HG02678 (cell line): Measurements from ENCODE around the gene PRDM7.

Experiments
- ATAC-seq: cut with Tn5 transposase; IDR thresholded peaks from one replicate; pipeline ENCODE4 v1.9.1; 2021; ENCODE audit warnings: mild to moderate bottlenecking, moderate library complexity; ENCODE audit not compliant: unreplicated experiment

The PRDM7 gene

DNA sequence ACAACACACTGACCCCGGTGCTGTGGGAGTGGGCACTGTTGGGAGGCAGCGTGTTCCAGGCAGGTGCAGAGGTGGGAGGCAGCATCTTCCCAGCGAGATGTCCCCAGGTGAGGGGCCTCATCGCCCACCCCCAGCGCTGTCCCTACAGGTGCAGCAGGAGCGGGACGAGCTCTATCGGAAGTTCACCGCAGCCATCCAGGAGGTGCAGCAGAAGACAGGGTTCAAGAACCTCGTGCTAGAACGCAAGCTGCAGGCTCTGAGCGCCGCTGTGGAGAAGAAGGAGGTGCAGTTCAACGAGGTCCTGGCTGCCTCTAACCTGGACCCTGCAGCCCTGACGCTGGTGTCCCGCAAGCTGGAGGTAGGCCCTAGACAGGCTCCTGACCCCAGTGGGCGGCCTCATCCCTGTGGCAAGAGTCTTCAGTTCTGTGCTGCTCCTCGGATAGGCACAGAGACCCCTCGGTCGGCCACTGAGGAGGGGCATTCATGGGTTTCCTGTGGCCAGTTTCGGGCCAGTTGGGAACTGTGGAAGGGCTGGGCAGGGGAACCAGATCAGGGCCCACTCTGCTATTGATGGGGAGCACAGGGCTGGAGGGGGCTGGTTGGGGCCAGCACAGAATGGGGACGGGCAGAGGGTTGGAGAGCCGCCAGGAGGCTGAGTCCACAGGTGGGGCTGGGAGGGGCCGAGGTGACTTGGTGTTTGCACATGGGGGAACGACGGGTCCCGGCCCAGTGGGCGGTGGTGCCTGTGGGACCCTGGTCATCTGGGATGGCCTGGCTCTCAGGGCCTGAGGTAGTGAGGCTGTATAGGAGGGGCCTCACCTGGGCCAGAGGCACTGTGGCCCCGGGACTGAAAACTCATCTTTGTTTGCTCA lies 36.7 kb downstream of the PRDM7 start:
- no peak for ATAC-seq

DNA sequence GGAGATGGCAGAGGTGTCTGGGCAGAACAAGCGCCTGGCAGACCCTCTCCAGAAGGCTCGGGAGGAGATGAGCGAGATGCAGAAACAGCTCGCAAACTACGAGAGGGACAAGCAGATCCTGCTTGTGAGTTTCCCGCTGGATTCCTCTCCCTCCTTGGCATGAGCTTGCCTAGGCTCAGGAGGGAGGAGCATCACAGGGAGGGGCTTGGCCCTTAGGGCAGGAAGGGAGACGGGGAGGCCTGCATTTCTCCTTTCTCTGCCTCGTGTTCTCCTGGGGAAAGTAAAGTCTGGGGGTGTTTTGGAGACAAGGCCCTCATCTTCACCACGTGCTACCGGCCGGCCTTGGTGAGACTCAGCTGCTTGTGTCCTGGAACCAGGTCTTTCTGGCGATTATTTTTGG lies 39.9 kb downstream of the PRDM7 start:
- no peak for ATAC-seq

DNA sequence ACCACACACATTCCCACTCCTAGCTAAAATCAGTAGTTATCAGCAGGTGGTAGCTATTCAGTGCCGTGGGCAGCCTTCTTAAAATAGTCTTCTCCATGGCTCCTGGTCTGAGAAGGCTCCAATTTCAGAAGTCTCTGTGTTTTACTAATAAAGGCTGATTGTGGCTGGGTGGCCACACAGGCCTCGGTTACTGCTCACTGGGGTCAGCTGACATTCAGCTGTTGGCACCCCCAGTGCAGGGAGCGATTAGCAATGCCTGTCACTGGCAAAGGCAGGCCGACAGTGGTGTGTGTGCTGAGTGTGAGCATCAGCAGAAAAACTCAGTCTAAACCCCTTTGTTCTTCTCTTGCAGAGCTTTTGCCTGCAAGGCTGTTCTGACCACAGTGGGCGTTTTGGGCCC lies 41.2 kb downstream of the PRDM7 start:
- no peak for ATAC-seq

- no peak for ATAC-seq
Observed at GRCh38 chr16:90034504-90034903, 42.6 kb downstream of the PRDM7 start.

- no peak for ATAC-seq
Observed at GRCh38 chr16:90033387-90033786, 43.7 kb downstream of the PRDM7 start.

DNA sequence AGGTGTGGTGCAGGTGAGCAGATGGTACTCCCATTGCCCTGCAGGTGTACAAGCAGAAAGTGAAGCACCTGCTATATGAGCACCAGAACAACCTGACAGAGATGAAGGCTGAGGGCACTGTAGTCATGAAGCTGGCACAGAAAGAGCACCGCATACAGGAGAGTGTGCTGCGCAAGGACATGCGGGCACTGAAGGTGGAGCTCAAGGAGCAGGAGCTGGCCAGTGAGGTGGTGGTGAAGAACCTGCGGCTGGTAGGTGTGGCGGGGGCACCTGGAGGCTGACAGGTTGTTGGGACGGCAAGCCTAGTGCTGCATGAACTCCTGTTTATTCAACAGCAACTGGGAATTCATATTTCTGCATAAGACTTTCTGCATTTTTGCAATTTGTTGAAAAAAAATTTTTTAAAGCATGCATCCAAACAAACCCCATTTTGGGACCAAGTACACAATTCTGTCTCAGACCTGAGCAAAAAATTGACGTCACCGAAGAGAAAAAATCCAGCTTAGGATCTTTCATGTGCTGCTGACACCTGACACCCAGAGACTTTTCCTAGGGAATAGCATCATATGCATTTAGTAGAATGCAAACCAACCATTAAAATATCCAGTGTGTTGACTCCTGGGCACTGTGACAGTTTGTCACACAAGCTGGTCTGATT lies 44.3 kb downstream of the PRDM7 start:
- no peak for ATAC-seq

GRCh38 chr16:90031931-90032673 lies 45.0 kb downstream of the PRDM7 start:
- ATAC-seq, result no peak

DNA sequence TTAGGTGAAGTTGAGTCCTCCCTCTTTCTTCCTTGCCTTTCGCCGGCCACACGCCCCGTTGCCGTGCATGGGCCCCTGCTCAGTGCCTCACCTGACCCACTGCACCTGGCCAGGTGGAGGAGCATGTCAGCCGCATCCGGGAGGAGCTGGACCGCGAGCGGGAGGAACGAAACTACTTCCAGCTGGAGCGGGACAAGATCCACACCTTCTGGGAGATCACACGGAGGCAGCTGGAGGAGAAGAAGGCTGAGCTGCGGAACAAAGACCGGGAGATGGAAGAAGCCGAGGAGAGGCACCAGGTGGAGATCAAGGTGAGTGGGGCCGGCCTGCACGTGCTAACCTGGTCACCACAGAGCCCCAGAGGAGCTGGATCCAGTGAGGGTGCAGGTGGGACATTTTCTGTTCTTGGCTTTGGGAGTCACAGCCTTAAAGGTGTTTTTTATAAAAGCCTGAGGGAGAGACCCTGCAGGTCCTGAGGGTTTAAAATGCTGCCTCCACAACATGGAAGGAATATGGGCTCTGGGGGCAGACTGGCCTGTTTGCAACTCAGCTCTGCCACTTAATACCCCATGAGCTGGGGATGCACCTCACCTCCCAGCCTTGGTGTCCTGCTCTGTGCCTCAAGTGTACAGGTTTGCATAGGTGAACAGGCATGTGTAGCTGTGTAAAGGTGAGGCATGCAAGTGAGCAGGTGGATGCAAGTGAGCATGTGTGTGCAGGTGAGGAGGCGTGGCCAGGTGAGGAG lies 45.8 kb downstream of the PRDM7 start:
- ATAC-seq, result no peak

- ATAC-seq, result no peak
Observed at GRCh38 chr16:90028985-90029384, 48.1 kb downstream of the PRDM7 start.

GRCh38 chr16:90027611-90028010 lies 49.5 kb downstream of the PRDM7 start:
- no peak for ATAC-seq

DNA sequence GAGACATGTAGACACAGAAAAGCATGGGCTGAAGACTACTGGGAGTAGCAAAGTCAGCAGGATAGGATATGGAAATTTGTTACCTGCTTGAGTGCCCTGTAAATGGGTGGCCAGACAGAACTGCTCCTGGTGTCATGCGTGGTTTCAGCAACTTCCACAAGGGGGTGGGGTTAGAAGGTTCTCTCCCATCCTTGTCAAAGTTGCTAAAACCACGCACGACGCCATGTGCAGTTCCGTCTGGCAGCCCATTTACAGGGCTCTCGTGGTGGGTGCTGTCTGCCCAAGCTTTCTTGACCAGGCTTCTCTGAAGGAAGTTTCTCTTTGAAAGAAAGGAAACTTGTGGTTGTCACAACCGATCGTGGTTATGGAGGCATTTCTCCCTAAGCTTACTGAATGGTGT lies 51.0 kb downstream of the PRDM7 start:
- ATAC-seq, result no peak

- ATAC-seq, result no peak
Observed at GRCh38 chr16:90023078-90023447, 54.1 kb downstream of the PRDM7 start.

- ATAC-seq, result peak; percentile 77
Observed at GRCh38 chr16:90022209-90023077, 54.7 kb downstream of the PRDM7 start.

DNA sequence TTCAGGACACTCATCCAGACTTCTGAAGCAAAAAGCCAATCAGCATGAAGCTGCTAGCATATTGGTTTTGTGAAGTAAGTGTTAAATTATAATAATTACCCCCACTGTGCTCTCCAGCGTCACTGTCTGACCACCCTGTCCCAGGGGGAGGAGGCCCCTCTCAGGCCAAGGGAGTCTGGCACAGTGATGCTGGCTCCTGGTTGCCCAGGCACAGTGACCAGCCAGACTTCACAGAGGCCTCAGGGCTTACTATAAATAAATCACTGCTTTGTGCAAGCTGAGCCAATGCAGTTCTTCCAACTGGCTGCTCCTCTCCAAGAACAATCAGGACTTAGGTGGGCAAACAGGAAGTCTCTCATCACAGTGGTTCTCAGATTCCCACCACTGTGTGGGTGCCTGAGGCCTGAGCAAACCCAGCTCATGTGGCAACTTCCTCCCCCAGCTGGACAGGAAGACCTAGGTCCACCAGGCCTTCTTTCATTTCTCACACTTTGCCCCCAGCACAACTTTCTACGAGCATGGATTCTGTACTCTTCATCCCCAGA lies 56.2 kb downstream of the PRDM7 start:
- ATAC-seq, result no peak

- ATAC-seq, result no peak
Observed at GRCh38 chr16:90020260-90020837, 56.8 kb downstream of the PRDM7 start.

DNA sequence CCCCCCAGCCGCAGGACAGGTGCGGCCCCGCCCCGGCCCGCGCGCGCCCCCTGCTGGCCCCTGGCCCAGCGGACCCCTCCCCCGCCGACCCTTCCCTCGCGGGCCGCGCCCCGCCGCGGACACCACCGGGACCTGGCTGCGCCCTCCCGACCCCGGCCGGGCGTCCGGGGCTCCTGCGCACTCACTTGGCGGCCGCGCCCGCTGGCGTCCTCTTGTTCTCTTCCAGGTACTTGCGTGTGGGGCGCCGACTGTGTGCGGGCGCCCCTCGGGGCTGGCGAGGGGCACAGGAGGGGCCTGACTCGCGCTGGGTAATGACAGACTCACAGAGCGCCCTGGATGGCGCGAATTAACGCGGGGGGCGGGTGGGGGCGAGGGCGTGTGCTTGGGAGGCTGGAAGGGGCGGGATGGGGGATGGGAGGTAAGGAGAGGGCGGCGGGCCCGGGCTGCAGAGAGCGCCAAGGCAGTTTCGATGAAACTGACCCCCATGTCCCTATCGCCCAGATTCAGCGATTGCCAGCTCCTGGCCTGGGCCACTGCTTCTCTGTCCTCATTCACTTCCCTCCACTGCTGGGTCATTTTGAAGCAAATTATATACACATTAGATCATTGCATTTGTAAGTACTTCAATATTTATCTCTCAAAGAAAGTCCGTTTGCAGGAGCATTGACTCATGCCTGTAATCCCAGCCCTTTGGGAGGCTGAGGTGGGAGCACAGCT lies 57.4 kb downstream of the PRDM7 start:
- peak; percentile 49 for ATAC-seq

- ATAC-seq, result peak; percentile 7
Observed at GRCh38 chr16:90018652-90019542, 58.2 kb downstream of the PRDM7 start, which contains the start of gene DBNDD1. Gene DBNDD1 (minus strand): TSS chr16:90019456. CDS start chr16:90019341, 115 bp downstream.

DNA sequence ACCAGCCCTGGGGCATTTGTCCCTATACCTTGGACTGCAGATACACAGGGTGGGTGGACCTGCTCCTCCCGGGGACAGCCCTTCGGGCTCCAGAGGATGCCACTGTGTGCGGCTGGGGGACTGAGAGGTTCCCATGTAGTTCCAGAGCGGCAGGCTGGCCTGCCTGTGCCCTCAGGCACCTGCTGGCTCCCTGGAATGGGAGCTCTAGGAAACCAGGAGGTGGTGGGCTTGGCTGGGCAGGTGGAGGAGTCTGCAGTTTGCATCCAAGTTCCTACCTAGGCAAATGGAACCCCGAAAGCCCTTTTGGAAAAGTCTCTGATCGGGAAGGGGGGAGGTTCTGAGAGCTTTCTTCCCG lies 58.9 kb downstream of the PRDM7 start:
- ATAC-seq, result no peak
